ENCODE results near the gene PCED1B.

Gene PCED1B

DNA sequence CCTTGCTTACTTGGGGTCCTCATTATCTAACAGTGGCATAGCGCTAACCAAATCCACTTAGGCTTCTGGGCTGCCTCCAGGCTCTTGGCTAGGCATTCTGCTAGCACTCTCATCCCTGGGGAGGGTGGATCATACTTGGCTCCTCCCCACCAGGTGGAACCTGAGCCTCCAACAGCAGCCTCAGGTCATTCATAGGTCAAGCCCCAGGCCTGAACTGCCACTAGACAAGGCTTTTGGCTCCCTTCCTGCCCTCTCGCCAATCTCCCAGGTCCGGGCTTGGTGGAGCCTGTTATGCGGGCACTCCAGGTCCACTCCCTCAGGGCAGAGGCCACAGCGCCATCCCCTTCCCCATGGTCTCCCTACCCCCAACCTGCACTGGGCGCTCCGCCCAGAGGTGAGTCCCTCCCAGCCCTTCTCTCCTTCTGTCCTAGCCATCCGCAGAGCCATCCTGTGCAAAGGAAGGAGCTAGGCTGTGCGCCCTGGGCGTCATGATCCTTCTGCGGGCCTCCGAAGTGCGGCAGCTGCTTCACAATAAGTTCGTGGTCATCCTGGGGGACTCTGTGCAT lies 155.2 kb downstream of the PCED1B start:
- Histone ChIP-seq H3K4me1 (no peaks in the 10 kb centered on the region), H3K4me3 (ENCODE audit: low read depth, low read length) (no peak overlapping the region), H3K27me3 (no peaks in the 10 kb centered on the region), H3K9me3 (no peaks in the 10 kb centered on the region), H3K36me3 (no peaks in the 10 kb centered on the region)
- no peak for DNase-seq
- TF ChIP-seq, protein P1, sequence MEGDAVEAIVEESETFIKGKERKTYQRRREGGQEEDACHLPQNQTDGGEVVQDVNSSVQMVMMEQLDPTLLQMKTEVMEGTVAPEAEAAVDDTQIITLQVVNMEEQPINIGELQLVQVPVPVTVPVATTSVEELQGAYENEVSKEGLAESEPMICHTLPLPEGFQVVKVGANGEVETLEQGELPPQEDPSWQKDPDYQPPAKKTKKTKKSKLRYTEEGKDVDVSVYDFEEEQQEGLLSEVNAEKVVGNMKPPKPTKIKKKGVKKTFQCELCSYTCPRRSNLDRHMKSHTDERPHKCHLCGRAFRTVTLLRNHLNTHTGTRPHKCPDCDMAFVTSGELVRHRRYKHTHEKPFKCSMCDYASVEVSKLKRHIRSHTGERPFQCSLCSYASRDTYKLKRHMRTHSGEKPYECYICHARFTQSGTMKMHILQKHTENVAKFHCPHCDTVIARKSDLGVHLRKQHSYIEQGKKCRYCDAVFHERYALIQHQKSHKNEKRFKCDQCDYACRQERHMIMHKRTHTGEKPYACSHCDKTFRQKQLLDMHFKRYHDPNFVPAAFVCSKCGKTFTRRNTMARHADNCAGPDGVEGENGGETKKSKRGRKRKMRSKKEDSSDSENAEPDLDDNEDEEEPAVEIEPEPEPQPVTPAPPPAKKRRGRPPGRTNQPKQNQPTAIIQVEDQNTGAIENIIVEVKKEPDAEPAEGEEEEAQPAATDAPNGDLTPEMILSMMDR (IDR thresholded peaks at IDR 0.05; ENCODE audit: low read depth, low read length) = no peak

DNA sequence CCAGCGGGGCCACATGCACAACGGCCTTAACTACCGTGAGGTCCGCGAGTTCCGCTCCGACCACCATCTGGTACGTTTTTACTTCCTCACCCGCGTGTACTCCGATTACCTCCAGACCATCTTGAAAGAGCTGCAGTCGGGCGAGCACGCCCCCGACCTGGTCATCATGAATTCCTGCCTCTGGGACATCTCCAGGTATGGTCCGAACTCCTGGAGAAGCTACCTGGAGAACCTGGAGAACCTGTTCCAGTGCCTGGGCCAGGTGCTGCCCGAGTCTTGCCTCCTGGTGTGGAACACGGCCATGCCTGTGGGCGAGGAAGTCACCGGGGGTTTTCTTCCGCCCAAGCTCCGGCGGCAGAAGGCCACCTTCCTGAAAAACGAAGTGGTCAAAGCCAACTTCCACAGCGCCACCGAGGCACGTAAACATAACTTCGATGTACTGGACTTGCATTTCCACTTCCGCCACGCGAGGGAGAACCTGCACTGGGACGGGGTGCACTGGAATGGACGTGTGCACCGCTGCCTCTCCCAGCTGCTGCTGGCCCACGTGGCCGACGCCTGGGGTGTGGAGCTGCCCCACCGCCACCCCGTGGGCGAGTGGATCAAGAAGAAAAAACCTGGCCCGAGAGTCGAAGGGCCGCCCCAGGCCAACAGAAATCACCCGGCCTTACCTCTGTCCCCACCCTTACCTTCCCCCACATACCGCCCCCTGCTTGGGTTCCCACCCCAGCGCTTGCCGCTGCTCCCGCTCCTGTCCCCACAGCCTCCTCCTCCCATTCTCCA lies 156.0 kb downstream of the PCED1B start:
- Histone ChIP-seq H3K36me3 (no peaks in the 10 kb centered on the region), H3K4me1 (no peaks in the 10 kb centered on the region), H3K4me3 (ENCODE audit: low read depth, low read length) (no peak overlapping the region), H3K9me3 (no peaks in the 10 kb centered on the region), H3K27me3 (no peaks in the 10 kb centered on the region)
- TF ChIP-seq, protein P1 (IDR thresholded peaks at IDR 0.05; ENCODE audit: low read depth, low read length) = no peak
- no peak for DNase-seq

DNA sequence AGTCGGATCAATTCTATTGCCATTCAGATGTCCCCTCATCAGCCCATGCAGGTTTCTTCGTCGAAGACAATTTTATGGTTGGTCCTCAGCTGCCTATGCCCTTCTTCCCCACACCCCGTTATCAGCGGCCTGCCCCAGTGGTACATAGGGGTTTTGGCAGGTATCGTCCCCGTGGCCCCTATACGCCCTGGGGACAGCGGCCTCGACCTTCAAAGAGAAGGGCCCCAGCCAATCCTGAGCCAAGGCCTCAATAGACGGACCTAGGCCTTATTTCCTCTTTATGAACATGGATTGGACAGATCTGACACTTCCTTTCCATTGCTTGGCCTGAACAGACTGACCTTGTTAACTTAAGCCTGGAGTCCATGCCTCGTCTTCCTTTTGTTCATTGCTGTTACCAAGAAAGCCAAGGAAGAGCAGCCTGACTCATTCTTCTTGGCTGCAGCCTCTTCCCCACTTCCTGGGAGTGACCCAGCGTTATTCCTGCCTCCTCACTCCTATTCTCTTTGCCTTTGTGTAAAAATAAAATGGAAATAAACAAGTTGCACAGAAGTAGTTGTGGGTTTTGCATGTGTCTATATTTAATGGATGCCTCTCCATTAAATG lies 156.8 kb downstream of the PCED1B start:
- TF ChIP-seq, protein P1 (IDR thresholded peaks at IDR 0.05; ENCODE audit: low read depth, low read length) = no peak
- no peaks in the 10 kb centered on the region for H3K9me3 ChIP-seq
- DNase-seq = no peak

DNA sequence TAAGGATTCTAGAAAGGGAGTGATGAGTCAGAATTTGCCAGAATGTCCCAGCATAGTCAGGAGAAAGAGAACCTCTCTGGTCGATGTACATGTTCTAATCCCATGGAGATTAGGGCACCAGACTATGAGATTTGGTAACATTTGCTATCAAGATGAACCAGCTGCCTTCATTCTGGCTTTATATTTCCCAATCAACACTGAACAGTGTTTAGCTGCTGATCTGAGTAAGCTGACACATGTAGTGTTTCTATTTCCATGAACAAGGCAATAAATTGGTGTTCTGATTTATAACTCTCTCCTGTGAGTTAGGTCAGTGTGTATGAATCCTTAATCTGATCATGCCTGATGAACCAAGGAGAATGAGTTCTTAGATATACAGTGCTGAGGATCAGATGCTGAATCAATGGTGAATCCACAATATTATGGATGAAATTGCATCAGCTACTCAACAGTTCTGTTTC lies 158.4 kb downstream of the PCED1B start:
- Histone ChIP-seq H3K9me3 (no peaks in the 10 kb centered on the region), H3K4me1 (no peaks in the 10 kb centered on the region), H3K36me3 (no peaks in the 10 kb centered on the region), H3K4me3 (ENCODE audit: low read depth, low read length) (no peak overlapping the region), H3K27me3 (no peaks in the 10 kb centered on the region)
- no peak for DNase-seq
- TF ChIP-seq, protein P1 (IDR thresholded peaks at IDR 0.05; ENCODE audit: low read depth, low read length) = no peak

More for the DNA sequence above, 156.8 kb downstream of the PCED1B start:
- Histone ChIP-seq H3K36me3 (no peaks in the 10 kb centered on the region), H3K4me1 (no peaks in the 10 kb centered on the region), H3K27me3 (no peaks in the 10 kb centered on the region), H3K4me3 (ENCODE audit: low read depth, low read length) (no peak overlapping the region)

DNA sequence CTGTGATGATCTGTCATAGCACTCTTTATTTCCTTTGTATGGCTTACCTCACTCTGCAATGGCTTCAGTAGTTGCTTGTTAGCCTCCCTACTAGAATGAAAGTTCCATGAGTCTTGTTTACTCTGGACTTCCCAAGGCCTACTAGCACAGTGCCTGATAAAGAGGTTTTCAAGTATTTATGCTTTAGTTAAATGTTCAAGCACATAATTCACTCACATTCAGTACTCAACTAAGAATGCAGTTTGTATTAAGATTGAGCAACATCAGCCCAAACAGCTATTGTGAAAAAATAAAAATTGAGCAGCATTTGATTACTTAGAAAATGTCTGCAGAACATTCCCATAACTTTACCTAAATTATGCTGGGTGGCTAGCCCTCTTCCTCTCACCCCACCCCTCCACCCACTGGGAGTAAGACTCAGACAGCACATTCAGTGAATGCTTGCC lies 159.3 kb downstream of the PCED1B start:
- TF ChIP-seq, protein P1 (IDR thresholded peaks at IDR 0.05; ENCODE audit: low read depth, low read length) = no peak
- no peaks in the 10 kb centered on the region for H3K36me3 ChIP-seq
- H3K27me3 ChIP-seq = no peaks in the 10 kb centered on the region
- no peaks in the 10 kb centered on the region for H3K9me3 ChIP-seq
- no peak overlapping the region for H3K4me3 ChIP-seq (ENCODE audit: low read depth, low read length)
- DNase-seq = no peak
- no peaks in the 10 kb centered on the region for H3K4me1 ChIP-seq

DNA sequence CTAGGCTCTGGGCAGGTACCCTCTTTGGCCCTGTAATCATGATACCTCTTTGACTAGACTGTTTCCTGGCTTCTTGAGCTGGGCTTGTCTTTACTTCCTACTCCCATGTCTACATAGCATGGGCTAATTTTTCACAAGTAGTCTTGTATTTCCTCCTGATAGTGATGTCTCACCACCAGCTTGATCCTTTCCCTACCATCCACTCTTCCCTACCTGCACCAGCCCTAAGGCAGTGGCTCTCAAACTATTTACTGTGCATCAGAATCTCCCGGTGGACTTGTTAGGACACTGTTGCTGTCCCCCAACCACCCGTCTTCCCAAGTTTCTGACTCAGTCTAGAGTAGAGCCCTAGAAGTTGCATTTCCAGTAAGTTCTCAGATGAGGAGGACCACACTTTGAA lies 163.0 kb downstream of the PCED1B start:
- no peak for DNase-seq
- H3K9me3 ChIP-seq = no peaks in the 10 kb centered on the region
- no peaks in the 10 kb centered on the region for H3K36me3 ChIP-seq
- no peaks in the 10 kb centered on the region for H3K4me1 ChIP-seq
- no peak overlapping the region for H3K4me3 ChIP-seq (ENCODE audit: low read depth, low read length)
- no peaks in the 10 kb centered on the region for H3K27me3 ChIP-seq
- TF ChIP-seq, protein P1 (IDR thresholded peaks at IDR 0.05; ENCODE audit: low read depth, low read length) = no peak
